GM06990 (cell line): ENCODE results near the gene OR51D1.

Source experiments
- DNase-seq: peaks from one replicate; pipeline ENCODE4 v3.0.0-alpha.2; 2011; ENCODE audit not compliant: insufficient read length; ENCODE audit errors: extremely low read depth
- H3K27me3 ChIP-seq: replicated peaks from 2 replicates; pipeline ENCODE4 v1.6.0; 2011; ENCODE audit warnings: low read length; ENCODE audit not compliant: control insufficient read depth, insufficient read depth
- H3K36me3 ChIP-seq: 2 replicates; pipeline ENCODE4 v1.5.1; 2011; ENCODE audit warnings: low read length; ENCODE audit not compliant: control insufficient read depth, insufficient read depth
- H3K4me3 ChIP-seq: replicated peaks from 2 replicates; pipeline ENCODE4 v1.5.1; 2011; ENCODE audit warnings: low read depth, mild to moderate bottlenecking, control low read depth, low read length
- TF ChIP-seq, protein P1 (sequence below): IDR thresholded peaks from 2 replicates; pipeline ENCODE4 v1.5.1; 2011; ENCODE audit warnings: low read length, control low read depth, mild to moderate bottlenecking, inconsistent platforms; ENCODE audit not compliant: insufficient read depth, poor library complexity, severe bottlenecking

Gene OR51D1

DNA sequence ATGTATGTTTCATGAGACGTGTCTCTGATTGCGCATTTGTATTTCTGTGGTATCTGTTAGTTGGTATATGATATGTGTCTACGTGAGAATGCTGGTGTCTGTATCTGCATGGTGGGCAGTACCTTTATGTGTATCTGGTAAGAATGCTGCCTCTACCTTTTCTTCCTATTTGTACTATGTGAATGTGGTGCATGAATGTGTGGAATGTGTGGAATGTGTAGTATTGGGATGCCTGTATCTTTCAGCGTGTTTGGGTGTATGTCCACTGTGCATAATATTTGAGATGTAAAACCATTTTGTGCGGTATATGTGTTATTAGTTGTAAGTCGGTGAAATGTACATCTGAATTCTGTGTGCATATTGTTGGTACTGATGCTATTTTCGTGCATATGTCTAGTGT, 4.2 kb downstream of the OR51D1 start:
- no peak for DNase-seq
- TF ChIP-seq, protein P1, sequence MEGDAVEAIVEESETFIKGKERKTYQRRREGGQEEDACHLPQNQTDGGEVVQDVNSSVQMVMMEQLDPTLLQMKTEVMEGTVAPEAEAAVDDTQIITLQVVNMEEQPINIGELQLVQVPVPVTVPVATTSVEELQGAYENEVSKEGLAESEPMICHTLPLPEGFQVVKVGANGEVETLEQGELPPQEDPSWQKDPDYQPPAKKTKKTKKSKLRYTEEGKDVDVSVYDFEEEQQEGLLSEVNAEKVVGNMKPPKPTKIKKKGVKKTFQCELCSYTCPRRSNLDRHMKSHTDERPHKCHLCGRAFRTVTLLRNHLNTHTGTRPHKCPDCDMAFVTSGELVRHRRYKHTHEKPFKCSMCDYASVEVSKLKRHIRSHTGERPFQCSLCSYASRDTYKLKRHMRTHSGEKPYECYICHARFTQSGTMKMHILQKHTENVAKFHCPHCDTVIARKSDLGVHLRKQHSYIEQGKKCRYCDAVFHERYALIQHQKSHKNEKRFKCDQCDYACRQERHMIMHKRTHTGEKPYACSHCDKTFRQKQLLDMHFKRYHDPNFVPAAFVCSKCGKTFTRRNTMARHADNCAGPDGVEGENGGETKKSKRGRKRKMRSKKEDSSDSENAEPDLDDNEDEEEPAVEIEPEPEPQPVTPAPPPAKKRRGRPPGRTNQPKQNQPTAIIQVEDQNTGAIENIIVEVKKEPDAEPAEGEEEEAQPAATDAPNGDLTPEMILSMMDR: no peak
- no peaks in the 10 kb centered on the region for H3K36me3 ChIP-seq
- no peaks in the 10 kb centered on the region; the same call in 1 of the 2 replicates for H3K27me3 ChIP-seq
- no peak overlapping the region for H3K4me3 ChIP-seq

DNA sequence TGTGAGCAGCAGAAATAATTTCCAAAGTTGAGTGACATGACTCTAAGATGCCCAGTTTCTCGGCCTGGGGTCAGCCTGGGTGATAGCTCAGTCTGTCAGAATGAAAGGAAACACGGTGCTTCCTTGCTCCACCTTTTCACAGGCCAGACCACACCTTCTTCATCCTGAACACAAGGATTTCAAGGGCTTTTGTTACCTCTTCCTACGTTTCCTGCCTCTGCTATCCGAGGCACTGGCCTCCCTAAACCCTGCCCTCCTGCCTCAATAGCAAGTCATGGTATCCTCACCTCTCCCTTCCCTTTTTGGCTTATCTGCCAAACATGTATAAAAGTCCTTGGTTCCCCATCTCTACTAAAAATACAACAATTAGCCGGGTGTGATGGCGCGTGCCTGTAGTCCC, 4.8 kb downstream of the OR51D1 start:
- Histone ChIP-seq H3K36me3 (no peaks in the 10 kb centered on the region), H3K4me3 (no peak overlapping the region), H3K27me3 (no peaks in the 10 kb centered on the region; the same call in 1 of the 2 replicates)
- DNase-seq: no peak
- TF ChIP-seq, protein P1: no peak

DNA sequence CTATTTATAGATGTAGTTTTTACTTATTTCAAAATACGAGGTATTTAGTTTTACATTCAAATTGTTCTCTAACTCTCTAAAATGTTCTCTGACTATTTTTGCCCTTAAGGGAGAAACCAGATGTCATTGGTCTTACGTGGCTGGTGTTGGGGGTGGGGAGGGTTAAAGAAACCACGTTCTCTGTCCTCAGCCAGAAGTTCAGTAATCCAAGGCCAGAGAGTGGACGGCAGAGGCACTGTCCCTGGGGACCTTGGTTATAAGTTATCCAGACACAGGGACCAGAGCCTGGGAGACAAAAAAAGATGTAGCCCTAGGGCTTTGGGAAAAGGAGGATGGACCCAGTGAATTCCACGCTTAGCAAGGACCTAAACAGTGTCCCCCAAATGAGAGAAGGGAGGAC, 5.8 kb downstream of the OR51D1 start:
- no peak for DNase-seq
- TF ChIP-seq, protein P1: no peak
- Histone ChIP-seq H3K4me3 (no peak overlapping the region), H3K27me3 (no peaks in the 10 kb centered on the region; the same call in 1 of the 2 replicates), H3K36me3 (no peaks in the 10 kb centered on the region)

DNA sequence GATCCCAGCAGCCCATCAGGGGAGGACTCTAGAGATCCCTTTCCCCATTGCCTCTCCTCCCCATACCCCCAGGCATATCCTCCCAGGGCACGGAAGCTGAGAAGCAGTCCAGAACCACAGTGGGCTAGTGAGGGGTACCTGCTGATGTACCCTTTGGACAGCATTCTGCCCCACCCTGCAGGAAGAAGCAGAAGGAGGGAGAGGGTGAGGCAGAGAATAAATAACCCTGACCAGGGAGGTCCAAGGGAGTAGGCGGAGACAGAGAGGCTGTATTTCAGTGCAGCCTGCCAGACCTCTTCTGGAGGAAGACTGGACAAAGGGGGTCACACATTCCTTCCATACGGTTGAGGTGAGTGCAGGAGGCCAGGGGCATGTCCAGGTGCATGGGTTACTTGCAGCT, 6.4 kb downstream of the OR51D1 start, which contains the start of gene OR51E1:
TSS of gene OR51E1 (plus strand) at position 301 of the 400 bp plus-strand sequence. CDS start 8,545 bp downstream, outside the sequence.
- H3K4me3 ChIP-seq: no peak within 1 kb of the TSS
- no peak for DNase-seq
- H3K27me3 ChIP-seq: no peaks in the 10 kb centered on the region; the same call in 1 of the 2 replicates
- TF ChIP-seq, protein P1: no peak
- H3K36me3 ChIP-seq: no peaks in the 10 kb centered on the region

DNA sequence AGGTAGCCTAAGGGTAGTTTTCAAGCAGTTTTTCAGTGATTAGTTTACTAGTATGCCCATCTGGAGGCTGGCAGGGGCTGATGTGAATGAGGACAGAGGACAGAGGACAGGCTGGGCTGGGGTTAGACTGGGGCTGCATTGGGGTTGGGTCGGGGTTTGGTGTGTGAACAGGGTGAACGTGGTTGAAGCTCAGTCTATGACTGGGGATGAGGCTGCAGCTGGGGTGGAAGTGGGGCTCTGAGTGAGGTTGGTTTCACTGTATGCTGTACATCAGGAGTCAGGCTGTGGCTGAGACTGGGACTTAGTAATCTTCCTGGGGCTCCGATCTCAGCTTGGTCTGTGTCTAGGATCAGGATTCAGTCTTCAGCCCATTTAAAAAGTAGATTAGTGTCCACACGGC, 7.0 kb downstream of the OR51D1 start:
- DNase-seq: no peak
- TF ChIP-seq, protein P1: no peak
- no peaks in the 10 kb centered on the region; the same call in 1 of the 2 replicates for H3K27me3 ChIP-seq
- H3K4me3 ChIP-seq: no peak overlapping the region
- no peaks in the 10 kb centered on the region for H3K36me3 ChIP-seq

DNA sequence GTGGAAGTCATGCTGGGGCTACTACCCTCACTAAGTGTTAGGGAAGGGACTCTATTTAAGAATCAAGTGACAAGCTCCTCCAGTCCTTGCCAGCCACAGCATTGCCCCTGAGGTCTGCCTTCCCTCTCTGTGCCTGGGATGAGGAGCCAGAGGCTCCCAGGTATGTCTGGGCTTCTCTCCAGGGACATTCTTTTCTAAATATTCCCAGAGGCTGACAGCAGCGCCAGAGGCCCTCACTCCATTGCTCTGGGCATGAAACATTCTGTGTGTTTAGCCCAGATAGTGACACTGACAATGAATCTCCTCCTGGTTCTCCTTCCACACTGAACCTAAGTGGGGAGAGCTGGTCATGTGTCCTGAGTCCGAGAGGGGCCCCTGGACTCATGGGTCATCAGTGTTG, 8.7 kb downstream of the OR51D1 start:
- H3K36me3 ChIP-seq: no peaks in the 10 kb centered on the region
- no peak for DNase-seq
- no peaks in the 10 kb centered on the region; the same call in 1 of the 2 replicates for H3K27me3 ChIP-seq
- TF ChIP-seq, protein P1: no peak
- H3K4me3 ChIP-seq: no peak overlapping the region
